Effector CD8-positive, alpha-beta T cell (primary cell): Measurements from ENCODE around the gene TRANK1.
"Not testable (repeated sequence)": the region's sequence is repeated elsewhere in the genome, so short reads cannot be mapped to it uniquely, and the experiment has no call there.

Experiments
- DNase-seq: peaks from one replicate; lab custom pipeline; 2025; lab: John Stamatoyannopoulos, UW

Gene TRANK1

DNA sequence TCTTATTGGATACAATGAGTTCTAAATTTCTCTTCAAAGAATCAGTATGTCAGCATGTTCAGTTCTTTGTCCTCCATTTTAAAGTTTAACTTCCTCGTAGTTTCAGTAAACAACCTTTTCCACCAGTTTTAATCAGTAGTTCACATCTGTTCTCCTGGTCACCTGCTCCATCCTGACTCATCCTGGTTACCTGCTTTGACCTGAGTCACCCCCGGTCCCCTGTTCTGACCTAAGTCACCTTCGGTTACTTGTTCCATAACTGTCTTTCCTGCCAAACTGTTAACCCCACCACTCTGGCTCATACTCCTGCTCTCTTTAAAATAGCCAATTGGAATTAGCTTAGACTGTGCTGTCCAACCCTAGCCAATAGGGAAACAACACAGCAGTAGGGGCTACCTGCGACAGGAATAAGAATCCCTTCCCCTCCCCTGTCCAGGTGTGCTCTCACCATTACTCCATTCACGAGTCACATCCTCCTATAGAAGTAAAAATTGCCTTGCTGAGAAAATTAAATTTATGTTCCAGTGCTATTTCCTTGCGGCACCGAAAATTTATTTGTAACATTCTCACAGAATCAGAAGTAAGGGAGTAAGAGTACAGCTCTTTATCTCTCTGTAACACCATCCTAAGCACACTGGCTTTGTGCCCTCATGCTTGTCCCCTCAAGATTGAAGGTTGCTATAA, 23.8 kb downstream of the TRANK1 start:
- DNase-seq, result no peak

GRCh38 chr3:36919439-36920160, 25.3 kb downstream of the TRANK1 start:
- no peak for DNase-seq

DNA sequence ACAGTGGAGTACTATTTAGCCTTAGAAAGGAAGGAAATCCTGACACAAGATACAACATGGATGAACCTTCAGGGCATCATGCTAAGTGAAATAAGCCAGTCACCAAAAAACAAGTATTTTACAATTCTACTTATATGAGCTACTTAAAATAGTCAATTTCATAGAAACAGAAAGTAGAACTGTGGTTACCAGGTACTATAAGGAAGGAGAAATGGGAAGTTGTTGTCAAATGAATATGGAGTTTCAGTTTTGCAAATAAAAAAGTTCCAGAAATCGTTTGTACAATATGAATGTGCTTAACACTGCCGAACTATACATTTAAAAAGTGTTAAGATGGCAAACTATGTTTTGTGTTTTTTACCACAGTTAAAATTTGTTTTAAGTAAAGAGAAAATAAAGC, 26.8 kb downstream of the TRANK1 start:
- DNase-seq, result no peak

- no peak for DNase-seq
Measured at GRCh38 chr3:36911990-36912804, 32.7 kb downstream of the TRANK1 start.

- no peak for DNase-seq
Measured at GRCh38 chr3:36909666-36910065, 35.2 kb downstream of the TRANK1 start.

- no peak for DNase-seq
Measured at GRCh38 chr3:36909181-36909580, 35.7 kb downstream of the TRANK1 start.

DNA sequence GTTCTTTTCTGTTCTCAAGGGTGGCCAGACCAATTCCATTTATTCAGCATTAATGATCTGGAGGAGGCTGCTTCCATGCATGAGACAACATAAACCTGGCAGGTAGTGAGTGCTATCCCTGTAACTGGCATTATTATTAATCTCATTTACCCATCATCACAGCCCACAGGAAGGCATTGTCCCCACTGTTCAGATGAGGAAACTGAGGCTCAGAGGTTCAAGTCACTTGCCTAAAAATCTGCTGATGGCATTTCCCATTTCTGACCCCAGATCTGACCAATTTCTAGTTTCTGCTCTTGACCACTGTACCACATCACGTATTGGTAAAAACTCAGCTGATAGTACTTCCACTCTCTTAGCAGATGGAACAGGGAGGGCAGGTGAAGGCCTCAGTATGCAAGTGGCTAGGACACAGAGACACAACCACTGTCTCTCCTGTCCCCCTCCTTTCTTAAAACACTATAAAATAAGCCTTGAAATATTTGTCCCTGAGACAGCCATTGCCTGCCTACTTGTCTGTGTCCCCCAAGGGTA, 36.1 kb downstream of the TRANK1 start:
- no peak for DNase-seq

DNA sequence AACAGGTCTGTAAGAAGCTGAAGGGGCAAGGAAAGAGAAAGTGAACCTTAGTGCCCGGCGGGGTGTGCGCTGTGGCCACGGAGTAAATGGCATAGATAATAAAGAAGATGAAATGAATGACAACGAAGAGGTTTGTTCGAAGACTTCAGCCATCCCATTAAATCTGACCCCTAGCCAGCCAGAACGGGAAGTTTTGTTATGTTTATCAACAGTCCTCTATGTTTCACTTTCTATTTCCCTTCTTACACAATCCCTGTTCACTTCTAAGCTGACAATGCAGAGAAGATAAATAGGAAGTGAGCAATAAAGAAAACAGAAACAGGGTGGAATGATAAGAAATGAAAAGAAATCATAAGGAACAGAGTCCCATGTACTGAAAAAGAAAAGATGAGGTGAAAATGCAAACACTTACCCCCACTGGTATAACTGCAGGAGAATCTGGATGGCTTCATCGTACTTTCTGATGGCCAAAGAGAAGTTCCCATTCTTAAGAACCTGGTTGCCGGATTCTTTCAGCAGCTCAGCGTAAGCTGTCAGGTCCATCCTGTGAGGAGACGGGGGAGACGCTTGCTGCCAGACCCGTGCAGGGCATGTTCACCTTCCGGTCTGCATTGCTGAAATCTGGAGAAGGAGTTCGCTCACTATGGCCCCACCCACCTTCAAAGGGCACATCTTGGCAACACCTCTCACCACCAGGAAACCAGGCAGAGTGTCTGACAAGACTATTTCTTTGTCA, 36.8 kb downstream of the TRANK1 start:
- DNase-seq, result peak; percentile 42

GRCh38 chr3:36906504-36907149, 38.2 kb downstream of the TRANK1 start:
- no peak for DNase-seq

GRCh38 chr3:36905545-36905944, 39.3 kb downstream of the TRANK1 start:
- DNase-seq, result no peak

DNA sequence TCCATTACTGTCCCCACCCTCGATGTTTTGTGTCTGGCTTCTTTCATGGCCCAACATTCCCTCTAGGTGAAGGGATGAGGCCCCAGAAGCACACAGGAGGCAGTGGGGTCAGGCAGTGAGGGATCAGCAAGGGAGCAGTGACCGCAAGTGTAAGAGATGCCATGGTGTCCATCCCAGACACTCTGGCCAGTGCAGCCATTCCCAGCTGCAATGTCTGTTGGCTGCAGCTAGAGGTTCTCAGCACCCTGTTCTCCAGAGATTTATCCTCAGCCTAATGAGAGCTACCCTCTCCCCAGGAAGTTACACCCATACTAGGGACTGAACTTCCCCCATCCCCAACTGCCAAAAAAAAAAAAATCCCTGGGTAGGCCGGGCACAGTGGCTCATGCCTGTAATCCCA, 40.2 kb downstream of the TRANK1 start:
- DNase-seq, result no peak

GRCh38 chr3:36904065-36904464, 40.8 kb downstream of the TRANK1 start:
- not testable (repeated sequence) for DNase-seq

DNA sequence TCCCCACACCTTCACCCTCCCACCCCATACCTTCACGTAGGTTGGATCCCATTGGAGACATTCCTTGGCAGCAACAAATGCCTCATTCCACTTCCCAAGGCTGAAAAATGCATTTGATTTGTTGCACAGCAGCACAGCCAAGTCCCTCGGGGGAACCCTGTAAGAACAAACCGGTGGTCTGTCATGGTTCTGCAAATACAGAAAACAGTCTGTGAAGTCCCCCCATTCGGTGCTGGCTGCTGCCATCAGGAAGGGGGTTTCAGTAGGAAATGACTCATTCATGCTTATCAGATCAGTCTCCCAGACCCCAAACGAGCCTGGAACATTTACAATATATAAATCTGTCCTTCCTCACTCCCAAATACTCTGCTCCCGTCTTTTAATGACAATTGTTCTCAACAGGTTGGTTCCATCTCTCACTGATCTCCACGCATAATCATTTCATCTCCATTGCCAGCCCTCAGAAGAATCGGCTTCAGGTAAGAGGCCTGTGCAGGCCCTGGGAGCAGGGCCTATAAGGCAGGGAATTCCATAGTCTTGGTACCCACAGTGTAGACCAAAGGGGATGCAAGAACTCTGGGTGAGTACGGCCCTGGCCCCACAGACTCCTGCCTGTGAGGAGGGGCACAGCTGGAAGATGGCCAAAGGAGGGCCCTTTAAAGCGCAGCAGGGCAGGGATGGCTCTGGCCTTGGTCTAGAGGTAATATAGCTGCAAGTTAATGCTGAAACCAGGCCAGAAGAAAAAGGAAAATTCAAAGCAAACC, 41.6 kb downstream of the TRANK1 start:
- DNase-seq, result peak; percentile 11

DNA sequence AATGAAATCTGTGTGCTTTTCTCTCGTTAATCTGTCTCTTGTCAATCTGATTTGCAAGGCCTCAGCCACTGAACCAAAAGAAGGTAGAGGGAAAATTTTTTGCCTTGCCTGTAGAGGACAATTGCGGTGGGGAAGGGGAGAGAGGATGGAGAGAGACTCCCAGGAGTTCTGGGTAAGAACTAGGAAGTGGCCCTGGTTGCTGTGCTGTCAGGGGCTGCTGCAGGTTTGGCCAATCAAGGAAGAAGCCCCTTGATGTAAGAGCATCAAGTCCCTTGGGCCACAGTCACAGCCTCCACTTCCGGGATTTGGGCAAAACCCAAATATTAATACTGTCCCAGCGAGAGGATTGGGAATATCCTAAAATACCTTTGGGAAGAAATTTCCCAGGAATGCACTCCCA, 43.3 kb downstream of the TRANK1 start:
- DNase-seq, result no peak

DNA sequence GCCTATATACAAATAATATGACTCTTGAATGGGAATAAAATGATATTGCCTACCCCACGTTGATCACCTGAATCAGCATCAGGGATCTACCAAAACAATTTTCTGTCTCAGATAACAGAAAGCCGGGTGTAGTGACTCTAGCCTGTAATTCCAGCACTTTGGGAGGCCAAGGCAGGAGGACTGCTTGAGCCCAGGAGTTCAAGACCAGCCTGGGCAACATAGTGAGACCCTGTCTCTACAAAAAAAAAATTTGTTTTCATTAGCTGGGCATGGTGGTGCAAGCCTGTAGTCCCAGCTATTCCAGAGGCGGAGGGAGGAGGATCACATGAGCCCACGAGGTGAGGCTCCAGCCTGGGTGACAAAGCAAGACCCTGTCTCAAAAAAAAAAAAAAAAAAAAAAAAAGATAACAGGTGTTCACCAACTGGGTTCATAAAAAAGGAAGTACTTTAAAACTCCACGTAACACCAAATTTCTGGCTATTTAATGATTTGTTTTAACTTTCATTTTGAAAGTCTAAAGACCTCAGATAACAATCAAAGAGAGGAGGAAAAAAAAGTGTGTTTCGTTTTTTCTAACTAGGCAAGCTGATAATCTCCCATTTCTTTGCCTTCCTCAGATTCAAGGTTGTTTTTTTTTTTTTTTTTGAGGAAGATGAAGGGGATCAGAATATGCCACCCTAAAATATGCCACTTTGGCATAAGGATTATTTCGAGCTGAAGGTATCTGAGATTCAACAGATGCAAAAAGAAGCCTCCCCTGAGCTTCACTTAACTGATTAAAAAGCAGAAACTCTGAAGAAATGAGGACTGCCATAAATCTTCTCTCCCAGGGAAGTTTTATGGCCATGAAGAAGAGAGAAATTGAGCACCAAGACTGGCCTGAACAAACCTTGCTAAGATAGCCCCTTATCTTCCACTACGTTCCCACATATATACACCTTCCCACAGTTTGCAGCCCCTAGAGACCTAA, 44.1 kb downstream of the TRANK1 start:
- no peak for DNase-seq

DNA sequence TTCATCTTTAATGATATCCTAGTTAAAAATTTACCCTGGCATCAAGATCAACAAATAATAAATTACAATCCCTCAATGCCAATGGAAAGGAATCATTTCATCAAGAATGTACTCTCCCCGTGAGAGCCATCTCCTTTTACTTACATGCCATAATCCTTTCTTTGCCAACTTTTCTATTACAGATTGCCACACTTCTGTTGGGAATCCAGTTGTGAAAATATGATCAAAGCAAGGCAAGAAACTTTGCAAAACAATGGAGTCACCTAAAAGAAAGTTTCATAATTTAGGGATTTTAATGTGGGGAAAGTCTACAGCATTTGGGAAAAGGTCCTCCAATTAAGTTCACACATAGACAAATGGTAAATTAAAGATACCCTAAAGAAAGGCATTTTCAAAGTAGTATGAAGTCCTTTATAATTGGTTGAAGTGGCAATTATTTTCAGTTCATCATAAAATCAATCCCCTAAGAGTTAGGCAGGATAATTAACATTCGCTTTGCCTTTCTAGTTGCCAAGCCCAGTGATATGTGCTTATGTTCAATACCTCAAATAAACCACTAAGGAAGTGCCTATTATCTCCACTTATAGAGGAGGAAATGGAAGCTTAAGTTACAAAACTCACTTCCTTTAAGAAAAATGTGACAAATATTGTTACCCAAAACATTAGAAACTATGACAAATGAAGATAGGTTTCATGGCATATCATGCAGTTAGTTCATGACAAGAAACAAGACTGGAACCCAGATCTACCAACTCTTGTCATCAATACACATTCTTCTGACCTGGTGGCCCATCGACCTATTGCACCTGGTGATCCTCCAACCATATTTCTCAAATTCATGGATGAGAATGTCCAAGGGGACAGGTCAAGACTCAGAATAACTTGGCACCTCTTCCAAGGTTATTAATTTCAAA, 49.1 kb downstream of the TRANK1 start:
- DNase-seq, result no peak

DNA sequence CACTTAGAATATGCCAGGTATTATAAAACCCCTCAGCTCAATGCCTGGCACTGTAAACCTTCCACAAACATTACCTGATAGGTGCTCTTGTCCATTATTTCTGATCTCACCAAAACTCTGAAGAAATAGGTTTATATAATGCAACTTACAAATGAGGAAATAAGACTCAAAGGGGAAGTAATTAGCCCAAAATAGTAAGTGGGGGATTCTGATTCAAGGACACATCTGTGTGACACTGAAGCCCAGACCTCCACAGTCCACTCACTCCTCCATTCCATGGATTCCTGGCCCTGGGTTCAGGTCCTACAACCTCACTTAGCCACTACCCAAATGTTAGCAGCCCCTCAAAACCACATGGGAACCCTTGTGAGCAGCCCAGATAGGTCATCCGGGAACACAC, 49.9 kb downstream of the TRANK1 start:
- DNase-seq, result no peak

DNA sequence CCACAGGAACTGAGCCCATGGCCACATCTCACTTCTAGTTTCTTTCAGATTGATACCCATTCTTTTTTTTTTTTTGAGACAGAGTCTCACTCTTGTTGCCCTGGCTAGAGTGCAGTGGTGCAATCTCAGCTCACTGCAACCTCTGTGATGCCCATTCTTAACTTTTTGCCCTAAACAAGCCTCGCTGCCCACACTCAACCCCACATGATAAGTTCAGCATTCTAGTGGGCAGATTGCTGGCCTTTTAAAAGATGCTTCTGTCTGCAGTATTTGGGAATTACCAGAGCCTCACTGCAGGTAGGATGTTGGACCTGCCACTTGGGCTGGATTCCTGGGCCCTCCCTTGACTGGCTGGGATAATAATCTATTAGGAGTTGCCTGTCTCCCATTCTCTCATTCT, 51.0 kb downstream of the TRANK1 start:
- no peak for DNase-seq
